K562 (cell line): ENCODE results near the gene GAS2L1. TPM values are rescaled to one million over a fixed set of nuclear protein-coding genes. Genes with fewer than 3 reads are reported as not detected.

ENCODE experiments used
- BHLHE40 ChIP-seq: IDR thresholded peaks from 2 replicates; pipeline ENCODE4 v1.6.1; 2011; ENCODE audit warnings: low read length, improper control_type of control experiment
- FOXM1 ChIP-seq, 2 experiments: fragments of 450-650 bp in 1 of 2; sonication (generic) in 1 of 2; formaldehyde crosslinking in 1 of 2; IDR thresholded peaks; 2 replicates each; pipeline versions ENCODE4 v1.6.1 to v1.9.0; 2017 to 2022; ENCODE audit warnings: low read depth in 2 of 2, mild to moderate bottlenecking in 2 of 2, missing genetic modification reagents in 1 of 2, moderate library complexity in 1 of 2
- GABPB2 ChIP-seq: fragments of 250-450 bp; sonication (Bioruptor Pico); conservative IDR thresholded peaks from 2 replicates; pipeline ENCODE4 v1.5.1; 2021; ENCODE audit warnings: mild to moderate bottlenecking
- HLTF ChIP-seq: fragments of 450-650 bp; IDR thresholded peaks from 2 replicates; pipeline ENCODE4 v1.6.1; 2016
- HOXB6 ChIP-seq: fragments of 250-450 bp; sonication (Bioruptor Pico); IDR thresholded peaks from 2 replicates; pipeline ENCODE4 v1.5.1; 2022; ENCODE audit warnings: mild to moderate bottlenecking, borderline replicate concordance
- KDM4B ChIP-seq, 2 experiments: fragments of 450-650 bp in 1 of 2; sonication (generic) in 1 of 2; IDR thresholded peaks; 2 replicates each; pipeline ENCODE4 v1.6.1; 2016 to 2017; ENCODE audit warnings: borderline replicate concordance in 2 of 2, antibody characterized with exemption in 1 of 2, low read depth in 1 of 2, mild to moderate bottlenecking in 1 of 2
- L3MBTL2 ChIP-seq: fragments of 450-650 bp; IDR thresholded peaks from 2 replicates; pipeline ENCODE4 v1.6.1; 2016; ENCODE audit warnings: mild to moderate bottlenecking, moderate library complexity
- MED1 ChIP-seq: sonication (generic); formaldehyde crosslinking; IDR thresholded peaks from 2 replicates; pipeline ENCODE4 v1.8.1; 2023; ENCODE audit warnings: missing genetic modification reagents, borderline replicate concordance
- NFE2L1 ChIP-seq: fragments of 450-650 bp; IDR thresholded peaks from 2 replicates; pipeline ENCODE4 v1.6.1; 2016; ENCODE audit warnings: missing genetic modification characterization, low read depth, mild to moderate bottlenecking, missing compliant biosample characterization, moderate library complexity, borderline replicate concordance
- PCBP1 ChIP-seq: fragments of 200-400 bp; formaldehyde crosslinking; IDR thresholded peaks from 2 replicates; pipeline ENCODE4 v1.6.1; 2018; ENCODE audit warnings: mild to moderate bottlenecking, low read depth, low read length; ENCODE audit not compliant: poor library complexity, severe bottlenecking
- PHF8 ChIP-seq: fragments of 200-600 bp; sonication (generic); IDR thresholded peaks from 2 replicates; pipeline ENCODE4 v1.6.1; 2012; ENCODE audit warnings: mixed run types, mild to moderate bottlenecking, inconsistent platforms, low read length, moderate library complexity, borderline replicate concordance
- PRMT5 ChIP-seq: sonication (generic); formaldehyde crosslinking; IDR thresholded peaks from 2 replicates; pipeline ENCODE4 v1.5.0; 2020; ENCODE audit warnings: missing genetic modification reagents
- PTRF ChIP-seq: fragments of 450-650 bp; IDR thresholded peaks from 2 replicates; pipeline ENCODE4 v1.6.1; 2016; ENCODE audit warnings: mild to moderate bottlenecking, missing genetic modification characterization, missing compliant biosample characterization
- RBM15 ChIP-seq: fragments of 200-400 bp; formaldehyde crosslinking; IDR thresholded peaks from 2 replicates; pipeline ENCODE4 v1.6.1; 2018; ENCODE audit warnings: mild to moderate bottlenecking, low read length, moderate library complexity; ENCODE audit not compliant: insufficient read depth
- SMAD4 ChIP-seq: fragments of 250-450 bp; sonication (Bioruptor Pico); conservative IDR thresholded peaks from 2 replicates; pipeline ENCODE4 v1.8.0; 2021; ENCODE audit warnings: inconsistent platforms, mild to moderate bottlenecking, moderate library complexity
- SMARCC2 ChIP-seq: fragments of 450-650 bp; IDR thresholded peaks from 2 replicates; pipeline ENCODE4 v1.6.1; 2017; ENCODE audit warnings: antibody characterized with exemption, moderate library complexity, mild to moderate bottlenecking, low read depth
- TAL1 ChIP-seq: fragments of 450-650 bp; IDR thresholded peaks from 2 replicates; pipeline ENCODE4 v1.6.1; 2016; ENCODE audit warnings: mild to moderate bottlenecking
- TCFL5 ChIP-seq: fragments of 250-450 bp; sonication (Bioruptor Pico); conservative IDR thresholded peaks from 2 replicates; pipeline ENCODE4 v1.6.1; 2021; ENCODE audit warnings: mild to moderate bottlenecking, moderate library complexity, matching md5 sums
- TFAM ChIP-seq: fragments of 250-450 bp; sonication (Bioruptor Pico); conservative IDR thresholded peaks from 2 replicates; pipeline ENCODE4 v1.5.0; 2021; ENCODE audit warnings: mild to moderate bottlenecking, moderate library complexity
- ZNF175 ChIP-seq: fragments of 200-800 bp; sonication (Bioruptor generic); IDR thresholded peaks from 2 replicates; pipeline ENCODE4 v1.6.1; 2016; ENCODE audit warnings: low read depth, mild to moderate bottlenecking, missing genetic modification characterization, missing compliant biosample characterization
- ZNF354B ChIP-seq: fragments of 250-450 bp; sonication (Bioruptor Pico); IDR thresholded peaks from 2 replicates; pipeline ENCODE4 v1.4.0; 2020
- ZNF431 ChIP-seq: sonication (generic); formaldehyde crosslinking; IDR thresholded peaks from 2 replicates; pipeline ENCODE4 v1.8.0; 2022; ENCODE audit warnings: mild to moderate bottlenecking, missing genetic modification reagents
- ZNF561 ChIP-seq: fragments of 450-650 bp; formaldehyde crosslinking; conservative IDR thresholded peaks from 2 replicates; pipeline ENCODE4 v1.4.0; 2020; ENCODE audit warnings: mild to moderate bottlenecking, moderate library complexity
- polyA plus RNA-seq, 8 experiments: library from polyadenylated mRNA; depleted of rRNA in 4 of 8; stranded (reverse) in 5 of 8; unstranded in 3 of 8; fragments of >200 nt; fragmentation: Nextera tagmentation in 2 of 8; fragmentation: Illumina TruSeq in 1 of 8; extraction: Ambion mirVana in 2 of 8; extraction: Trizol in 1 of 8; gene quantifications; 2 replicates each; pipeline versions ENCODE4 v1.2.1 to v1.2.3, GENCODE V29; 2011 to 2014; ENCODE audit warnings: inconsistent platforms in 1 of 8, missing spikeins in 1 of 8
- total RNA-seq, 7 experiments: library from RNA; depleted of rRNA in 6 of 7; stranded (reverse); fragments of >200 nt in 6 of 7; fragmentation: Illumina TruSeq in 2 of 7; extraction: Trizol in 2 of 7; gene quantifications; 2 replicates each; pipeline versions ENCODE4 v1.2.1 to v1.2.3, GENCODE V29; 2011 to 2021; ENCODE audit warnings: low replicate concordance in 1 of 7
- TF ChIP-seq, protein P1 (sequence below): sonication (generic); formaldehyde crosslinking; IDR thresholded peaks from 2 replicates; pipeline ENCODE4 v1.8.0; 2022; ENCODE audit warnings: missing genetic modification reagents, mild to moderate bottlenecking, borderline replicate concordance
- TF ChIP-seq, protein P2 (sequence below): fragments of 250-450 bp; sonication (Bioruptor Pico); IDR thresholded peaks from 2 replicates; pipeline ENCODE4 v1.4.0; 2020; ENCODE audit warnings: borderline replicate concordance

Gene GAS2L1
- total and polyA plus RNA-seq, 9 of the 15 experiments (the other 6 are each of a cell fraction or from before 2014, with no cell fraction given), result 0.56 to 19.7 (median 3.2) TPM

DNA sequence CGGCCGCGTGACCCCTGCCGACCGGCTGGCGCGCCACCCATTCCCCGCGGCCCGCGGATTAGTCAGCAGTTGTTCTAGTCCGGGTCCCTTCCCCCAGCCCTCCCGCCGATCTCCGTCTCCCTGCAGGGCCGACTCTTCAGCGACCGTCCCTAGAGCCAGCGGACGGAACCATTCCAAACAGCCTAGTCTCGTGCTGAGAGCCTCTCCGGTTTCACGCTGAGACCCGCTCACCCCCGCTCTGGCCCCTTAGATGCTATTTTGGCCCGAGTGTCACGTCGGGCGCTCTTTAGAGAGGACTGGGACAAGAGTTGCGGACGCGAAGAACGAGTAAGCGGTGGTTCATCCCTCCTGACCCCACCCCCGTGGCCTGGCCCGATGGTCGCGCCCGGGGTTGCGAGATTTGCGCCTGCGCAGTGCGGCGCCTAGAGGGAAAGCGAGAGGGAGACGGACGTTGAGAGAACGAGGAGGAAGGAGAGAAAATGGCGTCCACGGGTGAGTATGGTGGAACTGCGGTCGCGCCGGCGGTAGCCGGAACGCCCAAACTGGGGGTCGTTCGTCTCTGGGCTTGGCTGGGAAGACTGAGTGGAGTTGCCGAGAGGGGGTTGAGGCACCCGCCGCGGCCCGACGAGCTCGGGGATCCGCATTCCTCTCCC lies 38.5 kb upstream of the GAS2L1 start, which contains the start of the genes EWSR1 and RHBDD3 (continued):
- TF ChIP-seq PHF8 (peak; percentile 69), PRMT5 (CRISPR knock-in tag) (no peak), PCBP1 (no peak), KDM4B (IDR thresholded peaks at IDR 0.05; ENCODE audit: borderline replicate concordance in 2 of 2, low read depth in 1 of 2) (0 out of 4 replicates have a peak, but pooled peaks of 1 of the 2 experiments have one; percentile 53), ZNF431 (CRISPR knock-in tag) (no peak), SMAD4 (CRISPR knock-in tag) (peak; percentile 56; the same call in 1 of the 2 replicates), ZNF175 (CRISPR knock-in tag) (no peak), L3MBTL2 (no peak), SMARCC2 (no peak), TCFL5 (CRISPR knock-in tag) (no peak), TFAM (CRISPR knock-in tag) (no peak), BHLHE40 (peak; percentile 94), MED1 (CRISPR knock-in tag) (no peak), PTRF (no peak), TAL1 (no peak), HLTF (no peak), ZNF354B (CRISPR knock-in tag) (no peak), FOXM1 (IDR thresholded peaks at IDR 0.05; ENCODE audit: low read depth) (peak; percentile 85), FOXM1 (CRISPR knock-in tag; IDR thresholded peaks at IDR 0.05; ENCODE audit: low read depth) (no peak), GABPB2 (CRISPR knock-in tag) (no peak), RBM15 (no peak), NFE2L1 (tag) (no peak), ZNF561 (CRISPR knock-in tag) (no peak), HOXB6 (CRISPR knock-in tag) (no peak)
- TF ChIP-seq, protein P1, sequence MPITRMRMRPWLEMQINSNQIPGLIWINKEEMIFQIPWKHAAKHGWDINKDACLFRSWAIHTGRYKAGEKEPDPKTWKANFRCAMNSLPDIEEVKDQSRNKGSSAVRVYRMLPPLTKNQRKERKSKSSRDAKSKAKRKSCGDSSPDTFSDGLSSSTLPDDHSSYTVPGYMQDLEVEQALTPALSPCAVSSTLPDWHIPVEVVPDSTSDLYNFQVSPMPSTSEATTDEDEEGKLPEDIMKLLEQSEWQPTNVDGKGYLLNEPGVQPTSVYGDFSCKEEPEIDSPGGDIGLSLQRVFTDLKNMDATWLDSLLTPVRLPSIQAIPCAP, result no peak
- TF ChIP-seq, protein P2, sequence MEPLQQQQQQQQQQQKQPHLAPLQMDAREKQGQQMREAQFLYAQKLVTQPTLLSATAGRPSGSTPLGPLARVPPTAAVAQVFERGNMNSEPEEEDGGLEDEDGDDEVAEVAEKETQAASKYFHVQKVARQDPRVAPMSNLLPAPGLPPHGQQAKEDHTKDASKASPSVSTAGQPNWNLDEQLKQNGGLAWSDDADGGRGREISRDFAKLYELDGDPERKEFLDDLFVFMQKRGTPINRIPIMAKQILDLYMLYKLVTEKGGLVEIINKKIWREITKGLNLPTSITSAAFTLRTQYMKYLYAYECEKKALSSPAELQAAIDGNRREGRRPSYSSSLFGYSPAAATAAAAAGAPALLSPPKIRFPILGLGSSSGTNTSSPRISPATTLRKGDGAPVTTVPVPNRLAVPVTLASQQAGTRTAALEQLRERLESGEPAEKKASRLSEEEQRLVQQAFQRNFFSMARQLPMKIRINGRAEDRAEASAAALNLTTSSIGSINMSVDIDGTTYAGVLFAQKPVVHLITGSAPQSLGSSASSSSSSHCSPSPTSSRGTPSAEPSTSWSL (CRISPR knock-in tag), result no peak
